H9 (cell line): ENCODE data around the gene FOXK1. TPM values are rescaled to one million over a fixed set of nuclear protein-coding genes. Genes with fewer than 3 reads are reported as not detected.

Source experiments
- DNase-seq: peaks from one replicate; pipeline ENCODE4 v3.0.0-alpha.2; 2017
- H2AFZ ChIP-seq: one replicate; pipeline ENCODE4 v1.6.1; 2013; ENCODE audit warnings: mild to moderate bottlenecking, low read length, control low read depth, moderate library complexity
- H2AK5ac ChIP-seq: 2 replicates; pipeline ENCODE4 v1.6.1; 2013; ENCODE audit warnings: low read length, control low read depth, mixed read lengths; ENCODE audit not compliant: insufficient read length
- H2BK120ac ChIP-seq: one replicate; pipeline ENCODE4 v1.6.1; 2013; ENCODE audit warnings: low read depth, mild to moderate bottlenecking, low read length, control low read depth, inconsistent platforms; ENCODE audit not compliant: poor library complexity, severe bottlenecking
- H2BK12ac ChIP-seq: 2 replicates; pipeline ENCODE4 v1.6.1; 2013; ENCODE audit warnings: low read length, control low read depth, mixed read lengths, low read depth; ENCODE audit not compliant: insufficient read length
- H2BK15ac ChIP-seq: 2 replicates; pipeline ENCODE4 v1.6.1; 2013; ENCODE audit warnings: low read depth, low read length, control low read depth
- H2BK20ac ChIP-seq: one replicate; pipeline ENCODE4 v1.6.1; 2013; ENCODE audit warnings: low read depth, mild to moderate bottlenecking, low read length, control low read depth, inconsistent platforms; ENCODE audit not compliant: poor library complexity, severe bottlenecking
- H2BK5ac ChIP-seq: 2 replicates; pipeline ENCODE4 v1.6.1; 2013; ENCODE audit warnings: low read length, control low read depth, mixed read lengths; ENCODE audit not compliant: insufficient read length
- H3K14ac ChIP-seq: 2 replicates; pipeline ENCODE4 v1.6.1; 2013; ENCODE audit warnings: low read length, control low read depth; ENCODE audit not compliant: insufficient read depth
- H3K18ac ChIP-seq: 2 replicates; pipeline ENCODE4 v1.6.1; 2013; ENCODE audit warnings: low read depth, mild to moderate bottlenecking, mixed read lengths, low read length, control low read depth; ENCODE audit not compliant: insufficient read length
- H3K23ac ChIP-seq: 2 replicates; pipeline ENCODE4 v1.6.1; 2013; ENCODE audit warnings: low read length, control low read depth, mixed read lengths, low read depth; ENCODE audit not compliant: insufficient read length
- H3K23me2 ChIP-seq: 2 replicates; pipeline ENCODE4 v1.6.1; 2013; ENCODE audit warnings: low read depth, mild to moderate bottlenecking, mixed read lengths, low read length, control low read depth; ENCODE audit not compliant: insufficient read length, poor library complexity, severe bottlenecking
- H3K27ac ChIP-seq: 2 replicates; pipeline ENCODE4 v1.5.1; 2013; ENCODE audit warnings: low read length, control low read depth, mixed read lengths, low read depth; ENCODE audit not compliant: insufficient read length
- H3K27me3 ChIP-seq: 2 replicates; pipeline ENCODE4 v1.6.1; 2013; ENCODE audit warnings: low read length, control low read depth, inconsistent platforms; ENCODE audit not compliant: insufficient read depth
- H3K4ac ChIP-seq: 2 replicates; pipeline ENCODE4 v1.6.1; 2013; ENCODE audit warnings: low read depth, mild to moderate bottlenecking, control low read depth, inconsistent platforms, low read length, moderate library complexity
- H3K4me1 ChIP-seq: 2 replicates; pipeline ENCODE4 v1.6.1; 2013; ENCODE audit warnings: low read length, control low read depth, inconsistent platforms; ENCODE audit not compliant: insufficient read depth
- H3K4me2 ChIP-seq: 2 replicates; pipeline ENCODE4 v1.6.1; 2013; ENCODE audit warnings: low read length, control low read depth, mixed read lengths; ENCODE audit not compliant: insufficient read length, insufficient read depth
- H3K56ac ChIP-seq: 2 replicates; pipeline ENCODE4 v1.6.1; 2013; ENCODE audit warnings: low read depth, mild to moderate bottlenecking, mixed read lengths, low read length, control low read depth; ENCODE audit not compliant: insufficient read length
- H3K79me1 ChIP-seq: 2 replicates; pipeline ENCODE4 v1.6.1; 2013; ENCODE audit warnings: low read depth, mild to moderate bottlenecking, moderate library complexity, low read length, control low read depth, inconsistent platforms; ENCODE audit not compliant: insufficient read depth, poor library complexity, severe bottlenecking
- H3K79me2 ChIP-seq: 2 replicates; pipeline ENCODE4 v1.6.1; 2013; ENCODE audit warnings: low read length, control low read depth, inconsistent platforms; ENCODE audit not compliant: insufficient read depth
- H3K9ac ChIP-seq: 2 replicates; pipeline ENCODE4 v1.6.1; 2013; ENCODE audit warnings: low read length, control low read depth, mixed read lengths; ENCODE audit not compliant: insufficient read length; ENCODE audit errors: extremely low read depth
- H3K9me3 ChIP-seq: one replicate; pipeline ENCODE4 v1.6.1; 2013; ENCODE audit warnings: low read depth, low read length, inconsistent platforms; ENCODE audit not compliant: control insufficient read depth
- H3T11ph ChIP-seq: one replicate; pipeline ENCODE4 v1.6.1; 2013; ENCODE audit warnings: mild to moderate bottlenecking, low read length, control low read depth, inconsistent platforms
- H4K20me1 ChIP-seq: one replicate; pipeline ENCODE4 v1.6.1; 2013; ENCODE audit not compliant: control insufficient read depth, insufficient read length, insufficient read depth
- H4K5ac ChIP-seq: 2 replicates; pipeline ENCODE4 v1.6.1; 2013; ENCODE audit warnings: low read depth, mild to moderate bottlenecking, mixed read lengths, low read length, control low read depth; ENCODE audit not compliant: insufficient read length
- H4K8ac ChIP-seq: replicated peaks from 2 replicates; pipeline ENCODE4 v1.6.1; 2013; ENCODE audit warnings: low read length, control low read depth, mixed read lengths, low read depth; ENCODE audit not compliant: insufficient read length
- H4K91ac ChIP-seq: 2 replicates; pipeline ENCODE4 v1.6.1; 2013; ENCODE audit warnings: low read depth, mild to moderate bottlenecking, moderate library complexity, mixed read lengths, low read length, control low read depth; ENCODE audit not compliant: insufficient read length
- H3K27ac Mint-ChIP-seq, 3 experiments: 2 replicates in 2 of 3; 3 replicates in 1 of 3; pipeline ENCODE4 v1.8.0; 2020 to 2021; ENCODE audit warnings: mixed read lengths in 3 of 3, mild to moderate bottlenecking in 1 of 3, moderate library complexity in 1 of 3
- H3K27me3 Mint-ChIP-seq: 2 replicates; pipeline ENCODE4 v1.8.0; 2021; ENCODE audit warnings: low read depth, mild to moderate bottlenecking, moderate library complexity, mixed read lengths
- H3K36me3 Mint-ChIP-seq, 3 experiments: 2 replicates in 2 of 3; 3 replicates in 1 of 3; pipeline ENCODE4 v1.8.0; 2020 to 2021; ENCODE audit warnings: low read depth in 3 of 3, mixed read lengths in 3 of 3; ENCODE audit not compliant: insufficient read depth in 1 of 3
- H3K4me1 Mint-ChIP-seq, 2 experiments: 2 replicates each; pipeline ENCODE4 v1.8.0; 2020; ENCODE audit warnings: mixed read lengths in 2 of 2
- H3K4me3 Mint-ChIP-seq, 2 experiments: 2 replicates in 1 of 2; 3 replicates in 1 of 2; pipeline ENCODE4 v1.8.0; 2020 to 2021; ENCODE audit warnings: mild to moderate bottlenecking in 2 of 2, mixed read lengths in 2 of 2, moderate library complexity in 1 of 2
- H3K9me3 Mint-ChIP-seq, 2 experiments: 2 replicates in 1 of 2; 3 replicates in 1 of 2; pipeline ENCODE4 v1.8.0; 2020; ENCODE audit warnings: mild to moderate bottlenecking in 2 of 2, mixed read lengths in 2 of 2, moderate library complexity in 1 of 2
- WGBS: extraction: QIAGEN DNeasy Blood & Tissue Kit; methylation state at CpG from one replicate; pipeline ENCODE4 v1.1.7; 2013; ENCODE audit warnings: missing lambda C conversion rate, low lambda C conversion rate, mixed read lengths; ENCODE audit not compliant: insufficient read length; ENCODE audit errors: extremely low coverage; 5-methylcytosine and 5-hydroxymethylcytosine counted together
- total RNA-seq: library from RNA; stranded (reverse); gene quantifications from 2 replicates; pipeline ENCODE4 v1.2.1, GENCODE V29; 2021
- TF ChIP-seq, protein P1 (sequence below): fragments of 200-600 bp; sonication (generic); conservative IDR thresholded peaks from 3 replicates; pipeline ENCODE4 v1.8.0; 2021; ENCODE audit warnings: antibody characterized with exemption, mild to moderate bottlenecking

FOXK1 gene
- total RNA-seq, 1 experiment from 2014 or later = 14.4 TPM

DNA sequence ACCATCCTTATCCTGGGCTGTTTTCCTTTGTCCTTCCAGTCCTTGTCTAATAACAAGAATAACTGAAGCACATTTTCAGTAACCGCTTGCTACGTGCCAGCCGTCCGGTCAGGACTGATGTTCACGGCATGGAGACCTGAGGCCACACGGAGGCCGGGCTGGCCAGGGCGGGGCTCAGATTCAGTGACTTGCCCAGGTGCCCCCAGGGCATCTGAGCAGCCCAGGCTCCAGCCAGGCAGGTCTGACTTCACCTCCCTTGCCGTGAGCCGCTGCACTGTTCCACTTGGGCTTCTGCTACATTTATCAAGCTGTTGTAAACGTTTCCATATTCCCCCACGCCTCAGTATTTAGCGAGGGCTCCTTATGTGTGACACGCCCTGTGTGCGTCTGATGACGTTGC lies 49.7 kb downstream of the FOXK1 start:
- Histone ChIP-seq H2BK120ac (no peak overlapping the region), H2BK12ac (no peak overlapping the region), H3K9me3 (no peaks in the 10 kb centered on the region), H2AK5ac (no peak overlapping the region), H3K18ac (no peak overlapping the region), H4K91ac (no peak overlapping the region), H2BK15ac (no peak overlapping the region), H2BK5ac (no peak overlapping the region), H4K8ac (no peak overlapping the region), H3K23ac (no peak overlapping the region), H4K20me1 (no peaks in the 10 kb centered on the region), H3K9ac (no peak overlapping the region), H2AFZ (no peak overlapping the region), H3K79me1 (no peaks in the 10 kb centered on the region), H3K4ac (no peak overlapping the region), H3K4me2 (no peak overlapping the region), H3K14ac (no peak overlapping the region), H3K4me1 (no peaks in the 10 kb centered on the region), H3K23me2 (no peaks in the 10 kb centered on the region), H3K56ac (no peak overlapping the region), H2BK20ac (no peak overlapping the region), H3K27me3 (no peaks in the 10 kb centered on the region), H3T11ph (no peak overlapping the region), H3K27ac (no peak overlapping the region), H3K79me2 (no peaks in the 10 kb centered on the region), H4K5ac (no peak overlapping the region)
- peaks cover 0 to 1% (median 0%) of the 10 kb centered on the region in 3 experiments; a peak in 1 of 7 replicates for H3K36me3 Mint-ChIP-seq
- peaks cover 15% of the 10 kb centered on the region for H3K27me3 Mint-ChIP-seq
- H3K4me1 Mint-ChIP-seq = no peaks in the 10 kb centered on the region
- TF ChIP-seq, protein P1, sequence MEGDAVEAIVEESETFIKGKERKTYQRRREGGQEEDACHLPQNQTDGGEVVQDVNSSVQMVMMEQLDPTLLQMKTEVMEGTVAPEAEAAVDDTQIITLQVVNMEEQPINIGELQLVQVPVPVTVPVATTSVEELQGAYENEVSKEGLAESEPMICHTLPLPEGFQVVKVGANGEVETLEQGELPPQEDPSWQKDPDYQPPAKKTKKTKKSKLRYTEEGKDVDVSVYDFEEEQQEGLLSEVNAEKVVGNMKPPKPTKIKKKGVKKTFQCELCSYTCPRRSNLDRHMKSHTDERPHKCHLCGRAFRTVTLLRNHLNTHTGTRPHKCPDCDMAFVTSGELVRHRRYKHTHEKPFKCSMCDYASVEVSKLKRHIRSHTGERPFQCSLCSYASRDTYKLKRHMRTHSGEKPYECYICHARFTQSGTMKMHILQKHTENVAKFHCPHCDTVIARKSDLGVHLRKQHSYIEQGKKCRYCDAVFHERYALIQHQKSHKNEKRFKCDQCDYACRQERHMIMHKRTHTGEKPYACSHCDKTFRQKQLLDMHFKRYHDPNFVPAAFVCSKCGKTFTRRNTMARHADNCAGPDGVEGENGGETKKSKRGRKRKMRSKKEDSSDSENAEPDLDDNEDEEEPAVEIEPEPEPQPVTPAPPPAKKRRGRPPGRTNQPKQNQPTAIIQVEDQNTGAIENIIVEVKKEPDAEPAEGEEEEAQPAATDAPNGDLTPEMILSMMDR = no peak
- no peak for DNase-seq
- WGBS = no CpG with 5 or more reads among the region's 16 CpGs
- H3K9me3 Mint-ChIP-seq = no peaks in the 10 kb centered on the region
- no peak overlapping the region for H3K27ac Mint-ChIP-seq
- no peak overlapping the region for H3K4me3 Mint-ChIP-seq
